Measurements from ENCODE around the gene TMTC1. TPM values are rescaled to one million over a fixed set of nuclear protein-coding genes. Genes with fewer than 3 reads are reported as not detected.

TMTC1 gene
- total and polyA plus RNA-seq, 2 experiments from 2014 or later: 4.8 to 24.3 TPM

- DNase-seq (ENCODE audit: low spot score): no peak
- no peaks in the 10 kb centered on the region for H3K27me3 ChIP-seq (ENCODE audit: insufficient read depth)
- TF ChIP-seq EZH2phosphoT487 (IDR thresholded peaks at IDR 0.05; ENCODE audit: unreplicated experiment): no peak
- no peak for TF ChIP-seq STAT1 (IDR thresholded peaks at IDR 0.05; ENCODE audit: unreplicated experiment)
- no peak for TF ChIP-seq REST (IDR thresholded peaks at IDR 0.05; ENCODE audit: unreplicated experiment)
- TF ChIP-seq, protein P1, sequence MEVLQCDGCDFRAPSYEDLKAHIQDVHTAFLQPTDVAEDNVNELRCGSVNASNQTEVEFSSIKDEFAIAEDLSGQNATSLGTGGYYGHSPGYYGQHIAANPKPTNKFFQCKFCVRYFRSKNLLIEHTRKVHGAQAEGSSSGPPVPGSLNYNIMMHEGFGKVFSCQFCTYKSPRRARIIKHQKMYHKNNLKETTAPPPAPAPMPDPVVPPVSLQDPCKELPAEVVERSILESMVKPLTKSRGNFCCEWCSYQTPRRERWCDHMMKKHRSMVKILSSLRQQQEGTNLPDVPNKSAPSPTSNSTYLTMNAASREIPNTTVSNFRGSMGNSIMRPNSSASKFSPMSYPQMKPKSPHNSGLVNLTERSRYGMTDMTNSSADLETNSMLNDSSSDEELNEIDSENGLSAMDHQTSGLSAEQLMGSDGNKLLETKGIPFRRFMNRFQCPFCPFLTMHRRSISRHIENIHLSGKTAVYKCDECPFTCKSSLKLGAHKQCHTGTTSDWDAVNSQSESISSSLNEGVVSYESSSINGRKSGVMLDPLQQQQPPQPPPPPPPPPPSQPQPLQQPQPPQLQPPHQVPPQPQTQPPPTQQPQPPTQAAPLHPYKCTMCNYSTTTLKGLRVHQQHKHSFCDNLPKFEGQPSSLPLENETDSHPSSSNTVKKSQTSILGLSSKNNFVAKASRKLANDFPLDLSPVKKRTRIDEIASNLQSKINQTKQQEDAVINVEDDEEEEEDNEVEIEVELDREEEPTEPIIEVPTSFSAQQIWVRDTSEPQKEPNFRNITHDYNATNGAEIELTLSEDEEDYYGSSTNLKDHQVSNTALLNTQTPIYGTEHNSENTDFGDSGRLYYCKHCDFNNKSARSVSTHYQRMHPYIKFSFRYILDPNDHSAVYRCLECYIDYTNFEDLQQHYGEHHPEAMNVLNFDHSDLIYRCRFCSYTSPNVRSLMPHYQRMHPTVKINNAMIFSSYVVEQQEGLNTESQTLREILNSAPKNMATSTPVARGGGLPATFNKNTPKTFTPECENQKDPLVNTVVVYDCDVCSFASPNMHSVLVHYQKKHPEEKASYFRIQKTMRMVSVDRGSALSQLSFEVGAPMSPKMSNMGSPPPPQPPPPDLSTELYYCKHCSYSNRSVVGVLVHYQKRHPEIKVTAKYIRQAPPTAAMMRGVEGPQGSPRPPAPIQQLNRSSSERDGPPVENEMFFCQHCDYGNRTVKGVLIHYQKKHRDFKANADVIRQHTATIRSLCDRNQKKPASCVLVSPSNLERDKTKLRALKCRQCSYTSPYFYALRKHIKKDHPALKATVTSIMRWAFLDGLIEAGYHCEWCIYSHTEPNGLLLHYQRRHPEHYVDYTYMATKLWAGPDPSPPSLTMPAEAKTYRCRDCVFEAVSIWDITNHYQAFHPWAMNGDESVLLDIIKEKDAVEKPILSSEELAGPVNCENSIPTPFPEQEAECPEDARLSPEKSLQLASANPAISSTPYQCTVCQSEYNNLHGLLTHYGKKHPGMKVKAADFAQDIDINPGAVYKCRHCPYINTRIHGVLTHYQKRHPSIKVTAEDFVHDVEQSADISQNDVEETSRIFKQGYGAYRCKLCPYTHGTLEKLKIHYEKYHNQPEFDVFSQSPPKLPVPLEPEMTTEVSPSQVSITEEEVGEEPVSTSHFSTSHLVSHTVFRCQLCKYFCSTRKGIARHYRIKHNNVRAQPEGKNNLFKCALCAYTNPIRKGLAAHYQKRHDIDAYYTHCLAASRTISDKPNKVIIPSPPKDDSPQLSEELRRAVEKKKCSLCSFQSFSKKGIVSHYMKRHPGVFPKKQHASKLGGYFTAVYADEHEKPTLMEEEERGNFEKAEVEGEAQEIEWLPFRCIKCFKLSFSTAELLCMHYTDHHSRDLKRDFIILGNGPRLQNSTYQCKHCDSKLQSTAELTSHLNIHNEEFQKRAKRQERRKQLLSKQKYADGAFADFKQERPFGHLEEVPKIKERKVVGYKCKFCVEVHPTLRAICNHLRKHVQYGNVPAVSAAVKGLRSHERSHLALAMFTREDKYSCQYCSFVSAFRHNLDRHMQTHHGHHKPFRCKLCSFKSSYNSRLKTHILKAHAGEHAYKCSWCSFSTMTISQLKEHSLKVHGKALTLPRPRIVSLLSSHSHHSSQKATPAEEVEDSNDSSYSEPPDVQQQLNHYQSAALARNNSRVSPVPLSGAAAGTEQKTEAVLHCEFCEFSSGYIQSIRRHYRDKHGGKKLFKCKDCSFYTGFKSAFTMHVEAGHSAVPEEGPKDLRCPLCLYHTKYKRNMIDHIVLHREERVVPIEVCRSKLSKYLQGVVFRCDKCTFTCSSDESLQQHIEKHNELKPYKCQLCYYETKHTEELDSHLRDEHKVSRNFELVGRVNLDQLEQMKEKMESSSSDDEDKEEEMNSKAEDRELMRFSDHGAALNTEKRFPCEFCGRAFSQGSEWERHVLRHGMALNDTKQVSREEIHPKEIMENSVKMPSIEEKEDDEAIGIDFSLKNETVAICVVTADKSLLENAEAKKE (CRISPR knock-in tag; IDR thresholded peaks at IDR 0.05): no peak
- no peak for TF ChIP-seq ZNF331 (CRISPR knock-in tag; IDR thresholded peaks at IDR 0.05; ENCODE audit: low read depth)
- TF ChIP-seq, protein P2, sequence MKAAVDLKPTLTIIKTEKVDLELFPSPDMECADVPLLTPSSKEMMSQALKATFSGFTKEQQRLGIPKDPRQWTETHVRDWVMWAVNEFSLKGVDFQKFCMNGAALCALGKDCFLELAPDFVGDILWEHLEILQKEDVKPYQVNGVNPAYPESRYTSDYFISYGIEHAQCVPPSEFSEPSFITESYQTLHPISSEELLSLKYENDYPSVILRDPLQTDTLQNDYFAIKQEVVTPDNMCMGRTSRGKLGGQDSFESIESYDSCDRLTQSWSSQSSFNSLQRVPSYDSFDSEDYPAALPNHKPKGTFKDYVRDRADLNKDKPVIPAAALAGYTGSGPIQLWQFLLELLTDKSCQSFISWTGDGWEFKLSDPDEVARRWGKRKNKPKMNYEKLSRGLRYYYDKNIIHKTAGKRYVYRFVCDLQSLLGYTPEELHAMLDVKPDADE (IDR thresholded peaks at IDR 0.05): no peak
- TF ChIP-seq POLR2AphosphoS5 (IDR thresholded peaks at IDR 0.05; ENCODE audit: low read depth): no peak
- TF ChIP-seq, protein P3, sequence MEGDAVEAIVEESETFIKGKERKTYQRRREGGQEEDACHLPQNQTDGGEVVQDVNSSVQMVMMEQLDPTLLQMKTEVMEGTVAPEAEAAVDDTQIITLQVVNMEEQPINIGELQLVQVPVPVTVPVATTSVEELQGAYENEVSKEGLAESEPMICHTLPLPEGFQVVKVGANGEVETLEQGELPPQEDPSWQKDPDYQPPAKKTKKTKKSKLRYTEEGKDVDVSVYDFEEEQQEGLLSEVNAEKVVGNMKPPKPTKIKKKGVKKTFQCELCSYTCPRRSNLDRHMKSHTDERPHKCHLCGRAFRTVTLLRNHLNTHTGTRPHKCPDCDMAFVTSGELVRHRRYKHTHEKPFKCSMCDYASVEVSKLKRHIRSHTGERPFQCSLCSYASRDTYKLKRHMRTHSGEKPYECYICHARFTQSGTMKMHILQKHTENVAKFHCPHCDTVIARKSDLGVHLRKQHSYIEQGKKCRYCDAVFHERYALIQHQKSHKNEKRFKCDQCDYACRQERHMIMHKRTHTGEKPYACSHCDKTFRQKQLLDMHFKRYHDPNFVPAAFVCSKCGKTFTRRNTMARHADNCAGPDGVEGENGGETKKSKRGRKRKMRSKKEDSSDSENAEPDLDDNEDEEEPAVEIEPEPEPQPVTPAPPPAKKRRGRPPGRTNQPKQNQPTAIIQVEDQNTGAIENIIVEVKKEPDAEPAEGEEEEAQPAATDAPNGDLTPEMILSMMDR (conservative IDR thresholded peaks at IDR 0.05; ENCODE audit: low read depth in 2 of 2): no peak
- no peak for TF ChIP-seq EZH2 (IDR thresholded peaks at IDR 0.05; ENCODE audit: low read depth, unreplicated experiment)
- no peak for TF ChIP-seq JUNB (IDR thresholded peaks at IDR 0.05; ENCODE audit: unreplicated experiment)
- TF ChIP-seq CREB1 (CRISPR knock-in tag; IDR thresholded peaks at IDR 0.05; ENCODE audit: low read depth): no peak
- no peak for TF ChIP-seq NANOG (IDR thresholded peaks at IDR 0.05; ENCODE audit: borderline replicate concordance)
- no peak for TF ChIP-seq ZNF114 (CRISPR knock-in tag; IDR thresholded peaks at IDR 0.05)
- H3K4me3 Mint-ChIP-seq: no peak overlapping the region
- H3K27ac Mint-ChIP-seq: no peak overlapping the region; the same call in 1 of the 2 replicates
- ATAC-seq: no peak
- no peaks in the 10 kb centered on the region for H3K9me3 Mint-ChIP-seq
- no peaks in the 10 kb centered on the region for H4K20me1 ChIP-seq (replicated peaks; ENCODE audit: insufficient read depth)
- no peaks in the 10 kb centered on the region for H3K36me3 Mint-ChIP-seq (ENCODE audit: low read depth)
- no peaks in the 10 kb centered on the region for H3K4me1 Mint-ChIP-seq
- H3K27ac ChIP-seq (ENCODE audit: low read depth): no peak overlapping the region
- no peaks in the 10 kb centered on the region for H3F3A ChIP-seq (replicated peaks; ENCODE audit: low read depth)
- no peaks in the 10 kb centered on the region for H3K36me3 ChIP-seq (ENCODE audit: insufficient read depth)
- H3K9me2 ChIP-seq (ENCODE audit: insufficient read depth): no peaks in the 10 kb centered on the region
- H3K4me1 ChIP-seq (ENCODE audit: insufficient read depth): no peaks in the 10 kb centered on the region
- H2AFZ ChIP-seq: no peak overlapping the region
- H3K4me3 ChIP-seq: no peak overlapping the region
- H3K4me2 ChIP-seq: no peak overlapping the region
- H3K27me3 Mint-ChIP-seq (ENCODE audit: insufficient read depth, low read depth, poor library complexity): peaks cover 3% of the 10 kb centered on the region
- H3K79me2 ChIP-seq (replicated peaks; ENCODE audit: insufficient read depth): no peaks in the 10 kb centered on the region
Measured at GRCh38 chr12:29499235-29499634, 284.5 kb downstream of the TMTC1 start.
